MM.1S (cell line): ENCODE data around the gene DUSP14.

Experiments used
- DNase-seq: peaks from one replicate; pipeline ENCODE4 v3.0.0-alpha.2; 2015
- H2AFZ ChIP-seq: fragments of 300-600 bp; sonication (generic); 2 replicates; pipeline ENCODE4 v1.6.0; 2016; ENCODE audit warnings: antibody characterized with exemption, low read length
- H3F3A ChIP-seq: fragments of 300-600 bp; sonication (generic); 2 replicates; pipeline ENCODE4 v1.6.1; 2016; ENCODE audit warnings: mild to moderate bottlenecking, antibody characterized with exemption, low read length, moderate library complexity, mixed read lengths; ENCODE audit not compliant: insufficient read depth
- H3K27ac ChIP-seq: fragments of 300-600 bp; sonication (generic); 2 replicates; pipeline ENCODE4 v1.5.1; 2016; ENCODE audit warnings: mild to moderate bottlenecking, low read length
- H3K27me3 ChIP-seq: fragments of 300-600 bp; sonication (generic); replicated peaks from 2 replicates; pipeline ENCODE4 v1.6.0; 2016; ENCODE audit warnings: low read length; ENCODE audit not compliant: insufficient read depth
- H3K36me3 ChIP-seq: fragments of 300-600 bp; sonication (generic); replicated peaks from 2 replicates; pipeline ENCODE4 v1.6.1; 2016; ENCODE audit warnings: mild to moderate bottlenecking, low read length, mixed read lengths; ENCODE audit not compliant: insufficient read depth
- H3K4me1 ChIP-seq: fragments of 300-600 bp; sonication (generic); 2 replicates; pipeline ENCODE4 v1.6.1; 2016; ENCODE audit warnings: low read length, mixed read lengths
- H3K4me2 ChIP-seq: fragments of 300-600 bp; sonication (generic); 2 replicates; pipeline ENCODE4 v1.6.0; 2016; ENCODE audit warnings: low read depth, low read length
- H3K4me3 ChIP-seq: fragments of 300-600 bp; sonication (generic); 2 replicates; pipeline ENCODE4 v1.5.1; 2016; ENCODE audit warnings: low read length, mixed read lengths
- H3K79me2 ChIP-seq: fragments of 300-600 bp; sonication (generic); 2 replicates; pipeline ENCODE4 v1.6.1; 2016; ENCODE audit warnings: mixed run types, low read length, mixed read lengths
- H3K9ac ChIP-seq: fragments of 300-600 bp; sonication (generic); 2 replicates; pipeline ENCODE4 v1.6.1; 2016; ENCODE audit warnings: low read length, mixed read lengths
- H3K9me2 ChIP-seq: fragments of 300-600 bp; sonication (generic); replicated peaks from 2 replicates; pipeline ENCODE4 v1.6.1; 2016; ENCODE audit warnings: mild to moderate bottlenecking, low read length, mixed read lengths; ENCODE audit not compliant: insufficient read depth
- H3K9me3 ChIP-seq: fragments of 300-600 bp; sonication (generic); replicated peaks from 2 replicates; pipeline ENCODE4 v1.6.1; 2016; ENCODE audit warnings: mild to moderate bottlenecking, low read length, mixed read lengths; ENCODE audit not compliant: insufficient read depth
- H4K20me1 ChIP-seq: fragments of 300-600 bp; sonication (generic); 2 replicates; pipeline ENCODE4 v1.6.1; 2016; ENCODE audit warnings: mild to moderate bottlenecking, low read length, moderate library complexity, mixed read lengths; ENCODE audit not compliant: insufficient read depth
- CTCF ChIP-seq: fragments of 300-600 bp; sonication (generic); IDR thresholded peaks from 2 replicates; pipeline ENCODE4 v1.5.1; 2016; ENCODE audit warnings: antibody characterized with exemption, low read length, mixed read lengths
- EZH2 ChIP-seq: fragments of 300-600 bp; sonication (generic); optimal IDR thresholded peaks from 2 replicates; pipeline ENCODE3; 2017; ENCODE audit warnings: low read depth, mild to moderate bottlenecking, antibody characterized with exemption, low read length, mixed read lengths
- EZH2phosphoT487 ChIP-seq: fragments of 300-600 bp; sonication (generic); IDR thresholded peaks from 2 replicates; pipeline ENCODE4 v1.6.1; 2018; ENCODE audit warnings: antibody characterized with exemption, low read length

The DUSP14 gene

DNA sequence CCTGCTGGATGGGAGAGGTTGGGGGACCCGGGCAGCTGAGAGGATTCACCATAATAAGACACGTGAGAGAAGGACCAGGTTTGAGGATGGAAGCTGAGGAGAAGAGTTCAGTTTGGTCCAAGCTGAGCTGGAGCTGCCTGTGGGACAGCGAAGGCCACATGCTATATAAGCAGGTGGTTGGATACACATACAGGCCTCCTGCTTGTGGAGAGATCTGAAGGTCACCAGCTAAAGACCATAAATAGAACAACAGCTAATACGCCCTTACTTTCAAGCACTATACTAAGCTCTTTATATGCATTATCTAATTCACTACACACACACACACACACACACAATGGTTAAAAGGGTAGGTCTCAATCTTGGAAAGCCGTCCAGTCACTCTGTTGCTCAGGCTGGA, 32.1 kb downstream of the DUSP14 start:
- Histone ChIP-seq H3K4me2 (no peak overlapping the region), H4K20me1 (no peaks in the 10 kb centered on the region), H2AFZ (no peak overlapping the region), H3K4me3 (no peak overlapping the region), H3K27me3 (no peaks in the 10 kb centered on the region), H3K27ac (no peak overlapping the region), H3K4me1 (no peaks in the 10 kb centered on the region), H3K36me3 (peaks cover 4% of the 10 kb centered on the region; the same call in 1 of the 2 replicates), H3K79me2 (no peaks in the 10 kb centered on the region), H3K9ac (no peak overlapping the region), H3K9me3 (no peaks in the 10 kb centered on the region), H3K9me2 (no peaks in the 10 kb centered on the region), H3F3A (no peaks in the 10 kb centered on the region; the same call in 1 of the 2 replicates)
- TF ChIP-seq EZH2 (no peak), CTCF (no peak), EZH2phosphoT487 (no peak)
- DNase-seq = no peak

- no peaks in the 10 kb centered on the region for H3F3A ChIP-seq
- no peak for DNase-seq
Measured at GRCh38 chr17:37523715-37524219, 34.1 kb downstream of the DUSP14 start.

DNA sequence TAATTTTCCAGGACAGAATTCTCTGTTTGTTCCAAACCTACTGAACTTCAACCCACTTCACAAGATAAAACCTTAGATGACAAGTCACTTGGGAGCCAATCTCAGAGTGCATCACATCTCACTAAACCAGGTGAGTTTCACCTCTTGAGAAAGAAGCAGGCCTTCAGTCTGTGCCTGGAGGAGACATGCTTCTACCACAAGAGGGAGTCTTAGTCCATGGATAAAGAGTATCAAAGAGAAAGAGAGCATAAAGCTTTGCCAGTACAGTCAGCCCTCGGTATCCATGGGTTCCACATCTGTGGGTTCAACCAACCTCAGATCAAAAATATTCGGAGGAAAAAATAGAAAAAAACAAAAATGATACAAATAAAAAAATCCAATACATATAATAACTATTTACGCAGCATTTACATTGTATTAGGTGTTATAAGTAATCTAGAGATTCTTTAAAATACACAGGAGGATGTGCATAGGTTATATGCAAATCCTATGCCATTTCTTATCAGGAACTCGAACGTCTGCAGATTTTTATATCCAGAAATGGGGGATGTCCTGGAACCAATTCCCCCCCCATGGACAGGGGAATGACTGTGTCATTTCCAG, 37.7 kb downstream of the DUSP14 start:
- Histone ChIP-seq H4K20me1 (no peaks in the 10 kb centered on the region), H3K27ac (no peak overlapping the region), H3K9ac (no peak overlapping the region), H3K27me3 (no peaks in the 10 kb centered on the region), H3K9me3 (no peaks in the 10 kb centered on the region), H3K79me2 (no peaks in the 10 kb centered on the region), H3K4me2 (no peak overlapping the region), H3K4me3 (no peak overlapping the region), H3F3A (no peaks in the 10 kb centered on the region), H2AFZ (no peak overlapping the region), H3K9me2 (no peaks in the 10 kb centered on the region), H3K36me3 (no peaks in the 10 kb centered on the region), H3K4me1 (no peaks in the 10 kb centered on the region)
- TF ChIP-seq EZH2 (no peak), CTCF (peak; percentile 68)
- DNase-seq = peak; percentile 63

More at GRCh38 chr17:37523715-37524219, 34.1 kb downstream of the DUSP14 start:
- Histone ChIP-seq H3K27me3 (no peaks in the 10 kb centered on the region), H4K20me1 (no peaks in the 10 kb centered on the region), H3K9ac (no peak overlapping the region), H3K36me3 (peaks cover 4% of the 10 kb centered on the region; the same call in 1 of the 2 replicates), H3K4me3 (no peak overlapping the region), H3K9me3 (no peaks in the 10 kb centered on the region), H3K9me2 (no peaks in the 10 kb centered on the region), H3K27ac (no peak overlapping the region), H3K4me1 (no peaks in the 10 kb centered on the region), H3K79me2 (no peaks in the 10 kb centered on the region), H2AFZ (no peak overlapping the region), H3K4me2 (no peak overlapping the region)
- no peak for TF ChIP-seq CTCF
- TF ChIP-seq EZH2phosphoT487 = no peak
- TF ChIP-seq EZH2 = no peak
